AG04450 (cell line): ENCODE measurements around the gene HUNK. TPM values are rescaled to one million over a fixed set of nuclear protein-coding genes. Genes with fewer than 3 reads are reported as not detected.

ENCODE experiments used
- CTCF ChIA-PET: fragments of 300-600, 350-600 bp; formaldehyde crosslinking; extraction: SDS; loops from one replicate; lab custom pipeline; 2022; ENCODE audit warnings: antibody characterized with exemption, inconsistent platforms; lab: Charles Lee
- POLR2A ChIA-PET: fragments of 350-600 bp; formaldehyde crosslinking; extraction: SDS; loops from one replicate; lab custom pipeline; 2021; ENCODE audit warnings: antibody characterized with exemption, inconsistent platforms; lab: Yijun Ruan, JAX
- DNase-seq: peaks from one replicate; pipeline ENCODE4 v3.0.0-alpha.2; 2011; ENCODE audit warnings: low read depth, low spot score
- H3K27ac ChIP-seq: one replicate; pipeline ENCODE4 v1.5.1; 2012; ENCODE audit warnings: low read depth, low read length, control low read depth
- H3K27me3 ChIP-seq: one replicate; pipeline ENCODE4 v1.6.0; 2012; ENCODE audit warnings: low read length; ENCODE audit not compliant: control insufficient read depth, insufficient read depth
- H3K4me3 ChIP-seq: 2 replicates; pipeline ENCODE4 v1.5.1; 2011; ENCODE audit warnings: mild to moderate bottlenecking, low read depth, low read length, control low read depth
- H3K9me3 ChIP-seq: 2 replicates; pipeline ENCODE4 v1.5.1; 2012; ENCODE audit warnings: low read length; ENCODE audit not compliant: control insufficient read depth, insufficient read depth
- polyA plus RNA-seq: library from polyadenylated mRNA; depleted of rRNA; stranded (reverse); fragments of >200 nt; gene quantifications from 2 replicates; pipeline ENCODE4 v1.2.3, GENCODE V29; 2011
- TF ChIP-seq, protein P1 (sequence below): IDR thresholded peaks from 2 replicates; pipeline ENCODE4 v1.5.1; 2011; ENCODE audit warnings: low read depth, low read length, control low read depth, inconsistent platforms

The HUNK gene
- polyA plus RNA-seq, 1 experiment: 0.48 TPM

DNA sequence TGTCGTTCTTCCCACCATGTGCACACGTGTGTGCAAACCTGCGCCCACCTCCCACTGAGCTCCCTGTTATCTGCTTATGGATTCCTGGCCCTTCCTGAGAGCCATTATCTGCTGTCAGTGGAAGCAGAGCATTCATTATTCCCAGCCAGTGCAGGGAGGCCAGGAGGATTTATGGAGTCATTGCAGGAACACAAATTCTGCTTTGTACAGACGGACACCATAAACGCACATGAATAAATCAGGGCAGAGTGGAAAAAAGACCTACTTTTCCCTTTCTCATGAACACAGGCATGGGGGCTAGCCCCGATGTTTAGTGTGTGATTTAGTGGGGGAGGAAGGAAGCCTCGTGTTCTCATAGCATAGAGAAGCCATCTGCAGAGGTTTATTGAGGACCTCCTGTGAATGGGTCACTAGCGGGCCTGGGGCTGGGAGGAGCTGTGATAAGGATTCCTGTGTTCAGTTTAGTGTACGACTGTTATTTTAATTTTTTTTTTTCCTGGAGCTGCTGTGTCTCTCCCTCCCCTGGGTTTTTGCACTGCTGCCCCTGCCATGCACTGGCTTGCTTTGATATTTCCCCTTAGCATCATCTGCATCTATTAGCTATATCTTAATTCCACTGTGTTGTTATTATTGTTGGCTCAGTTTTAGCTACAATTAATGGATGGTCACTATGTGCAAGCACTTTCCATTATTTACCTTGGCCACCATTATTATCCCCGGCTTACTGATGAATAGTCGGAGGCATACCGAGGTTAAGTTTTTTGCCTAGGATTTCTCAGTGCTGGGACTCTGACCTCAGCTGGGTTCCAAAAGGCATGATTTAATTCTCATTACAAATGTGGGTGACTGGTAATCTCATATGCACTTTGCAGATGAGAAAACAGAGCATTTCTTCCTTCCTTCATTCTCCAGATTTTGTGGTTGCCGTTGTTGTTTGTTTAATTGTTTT is 33.0 kb downstream of the HUNK start:
- H3K4me3 ChIP-seq: no peak overlapping the region
- no peak overlapping the region for H3K27ac ChIP-seq
- no peaks in the 10 kb centered on the region for H3K27me3 ChIP-seq
- 0 out of 2 replicates have a peak, but pooled peaks cover 2% of the 10 kb centered on the region for H3K9me3 ChIP-seq
- TF ChIP-seq, protein P1, sequence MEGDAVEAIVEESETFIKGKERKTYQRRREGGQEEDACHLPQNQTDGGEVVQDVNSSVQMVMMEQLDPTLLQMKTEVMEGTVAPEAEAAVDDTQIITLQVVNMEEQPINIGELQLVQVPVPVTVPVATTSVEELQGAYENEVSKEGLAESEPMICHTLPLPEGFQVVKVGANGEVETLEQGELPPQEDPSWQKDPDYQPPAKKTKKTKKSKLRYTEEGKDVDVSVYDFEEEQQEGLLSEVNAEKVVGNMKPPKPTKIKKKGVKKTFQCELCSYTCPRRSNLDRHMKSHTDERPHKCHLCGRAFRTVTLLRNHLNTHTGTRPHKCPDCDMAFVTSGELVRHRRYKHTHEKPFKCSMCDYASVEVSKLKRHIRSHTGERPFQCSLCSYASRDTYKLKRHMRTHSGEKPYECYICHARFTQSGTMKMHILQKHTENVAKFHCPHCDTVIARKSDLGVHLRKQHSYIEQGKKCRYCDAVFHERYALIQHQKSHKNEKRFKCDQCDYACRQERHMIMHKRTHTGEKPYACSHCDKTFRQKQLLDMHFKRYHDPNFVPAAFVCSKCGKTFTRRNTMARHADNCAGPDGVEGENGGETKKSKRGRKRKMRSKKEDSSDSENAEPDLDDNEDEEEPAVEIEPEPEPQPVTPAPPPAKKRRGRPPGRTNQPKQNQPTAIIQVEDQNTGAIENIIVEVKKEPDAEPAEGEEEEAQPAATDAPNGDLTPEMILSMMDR: no peak
- ChIA-PET CTCF (interaction anchor here (0.6 kb wide), 2 partner anchors 190 to 371 kb away, joined by 4 to 5 read pairs; no protein-coding TSS in a partner anchor), POLR2A (no interaction called here)
- no peak for DNase-seq

DNA sequence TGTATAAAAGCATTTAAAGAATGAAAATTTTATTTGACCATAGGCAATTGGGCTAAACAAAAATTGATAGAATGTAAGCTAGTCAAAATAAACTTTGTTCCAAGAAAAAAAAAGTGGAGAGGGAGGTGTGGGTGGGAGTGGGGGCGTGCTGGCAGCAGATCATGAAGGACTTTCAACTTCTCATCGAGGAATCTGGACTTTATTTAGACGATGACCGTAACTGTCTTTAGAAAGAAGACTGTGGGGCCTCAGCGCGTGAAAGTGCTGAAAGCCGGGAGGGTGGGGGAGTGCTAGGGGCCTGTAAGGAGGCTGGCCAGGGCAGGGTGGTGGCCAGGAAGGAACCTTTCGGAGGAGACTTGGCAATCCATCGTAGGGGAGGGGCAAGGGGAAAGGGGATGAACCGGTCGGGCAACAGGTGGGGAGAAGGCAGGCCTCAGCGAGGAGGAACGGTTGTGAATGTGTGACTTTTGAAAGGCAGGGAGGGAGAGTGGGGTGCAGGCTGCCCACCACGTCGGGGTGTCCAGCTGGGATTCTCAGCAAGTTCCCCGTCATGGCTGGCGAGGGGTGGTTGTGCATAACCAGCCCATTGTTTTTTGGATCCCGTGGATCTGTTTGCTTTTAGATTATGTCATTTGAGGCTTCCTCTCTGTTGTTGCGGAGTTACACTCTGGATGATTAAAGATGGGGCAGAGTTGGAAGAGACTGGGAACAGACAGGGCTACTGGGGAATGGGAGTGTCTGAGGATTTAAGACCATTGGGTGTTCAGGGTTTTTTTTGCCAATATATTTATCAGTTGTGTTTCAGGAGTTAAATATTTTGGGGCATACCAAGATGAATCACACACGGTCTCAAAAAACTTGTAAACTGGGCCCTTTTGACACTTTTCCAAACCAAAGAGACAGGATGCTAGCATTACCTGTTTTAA is 35.5 kb downstream of the HUNK start:
- no peak overlapping the region for H3K4me3 ChIP-seq
- H3K9me3 ChIP-seq: peaks cover 17% of the 10 kb centered on the region
- H3K27ac ChIP-seq: no peak overlapping the region
- CTCF ChIA-PET: no interaction called here
- no peak for DNase-seq
- TF ChIP-seq, protein P1: no peak
- no peaks in the 10 kb centered on the region for H3K27me3 ChIP-seq
- POLR2A ChIA-PET: no interaction called here

DNA sequence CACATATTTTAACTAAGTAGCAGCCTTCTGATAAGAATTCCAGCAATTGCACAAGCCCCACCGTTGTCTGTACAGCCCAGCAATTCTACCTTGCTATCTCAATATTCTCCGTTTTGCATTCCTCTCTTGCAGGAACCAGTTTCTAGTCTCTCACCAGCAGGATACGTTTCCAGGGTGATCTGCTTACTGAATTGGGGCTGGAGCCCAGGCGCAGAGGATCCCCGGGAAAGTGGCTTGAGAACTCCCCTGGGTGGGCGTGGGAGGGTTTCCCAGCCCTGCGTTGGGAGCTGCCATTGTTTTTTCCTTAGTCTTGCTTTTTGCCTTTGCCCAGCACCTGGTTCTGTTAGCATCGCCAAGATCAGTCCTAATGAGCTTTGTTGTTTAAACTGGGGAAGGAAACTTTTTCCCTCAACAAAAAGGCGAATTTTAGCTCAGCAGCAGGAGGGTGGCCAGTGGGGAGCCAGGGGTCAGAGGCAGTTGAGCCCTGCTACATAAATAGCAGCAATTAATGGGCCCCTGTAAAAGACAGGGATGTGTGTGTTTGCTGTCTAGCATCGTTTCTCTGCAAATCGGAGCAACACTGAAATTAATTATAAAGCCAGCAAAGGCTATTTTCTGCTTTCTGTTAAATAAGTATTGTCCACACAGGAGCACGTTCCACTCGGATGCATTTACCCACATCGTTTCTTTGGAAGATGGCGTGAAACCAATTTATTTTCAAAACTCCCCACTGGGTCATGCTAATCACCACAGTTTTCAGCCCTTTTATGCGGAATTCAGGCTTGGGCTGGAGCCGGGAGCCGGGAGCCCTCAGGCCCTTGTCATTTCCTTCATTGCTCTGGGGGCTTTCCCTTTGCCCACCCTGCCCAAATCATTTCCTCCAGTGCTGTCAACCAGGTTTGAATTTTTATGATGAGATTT is 36.6 kb downstream of the HUNK start:
- POLR2A ChIA-PET: no interaction called here

DNA sequence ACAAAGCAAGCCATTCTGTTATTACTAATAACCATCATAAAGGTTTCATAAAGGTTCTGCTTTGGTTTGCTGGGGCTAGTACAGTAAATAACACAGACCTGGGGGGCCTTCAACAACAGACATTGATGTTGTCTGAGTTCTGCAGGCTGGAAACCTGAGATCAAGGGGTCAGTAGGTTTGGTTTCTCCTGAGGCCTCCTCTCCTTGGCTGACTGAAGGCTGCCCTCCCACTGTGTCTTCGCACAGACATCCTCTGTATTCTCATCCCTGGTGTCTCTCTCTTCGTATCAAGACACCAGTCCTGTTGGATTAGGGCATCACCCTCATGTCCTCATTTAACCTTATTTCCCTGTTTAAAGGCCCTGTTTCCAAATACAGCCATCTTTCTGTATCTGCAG is 37.3 kb downstream of the HUNK start:
- TF ChIP-seq, protein P1: no peak
- DNase-seq: no peak
- H3K9me3 ChIP-seq: peaks cover 23% of the 10 kb centered on the region
- H3K27ac ChIP-seq: no peak overlapping the region
- H3K27me3 ChIP-seq: no peaks in the 10 kb centered on the region
- no peak overlapping the region for H3K4me3 ChIP-seq
- ChIA-PET POLR2A (no interaction called here), CTCF (no interaction called here)

More for the DNA sequence above, 36.6 kb downstream of the HUNK start:
- no peak overlapping the region for H3K4me3 ChIP-seq
- no peaks in the 10 kb centered on the region for H3K27me3 ChIP-seq
- H3K27ac ChIP-seq: no peak overlapping the region
- TF ChIP-seq, protein P1: no peak
- DNase-seq: no peak
- H3K9me3 ChIP-seq: peaks cover 23% of the 10 kb centered on the region
- CTCF ChIA-PET: no interaction called here
